DND-41 (cell line): ENCODE measurements around the gene LRRC15.

Source experiments
- ATAC-seq: fragments of 200-7000 bp; cut with Tn5 transposase; 3 replicates; pipeline ENCODE4 v1.9.1; 2021; ENCODE audit warnings: low read depth; ENCODE audit not compliant: insufficient read depth
- DNase-seq: peaks from one replicate; pipeline ENCODE4 v3.0.0-alpha.2; 2020
- H2AFZ ChIP-seq: 2 replicates; pipeline ENCODE4 v1.6.0; 2012; ENCODE audit warnings: low read depth, low read length
- H3K27ac ChIP-seq: 2 replicates; pipeline ENCODE4 v1.5.1; 2012; ENCODE audit warnings: low read length, inconsistent platforms
- H3K27me3 ChIP-seq: fragments of 200-600 bp; sonication (generic); 2 replicates; pipeline ENCODE4 v1.6.0; 2012; ENCODE audit warnings: low read length, mild to moderate bottlenecking, inconsistent platforms; ENCODE audit not compliant: insufficient read depth, poor library complexity
- H3K36me3 ChIP-seq: 2 replicates; pipeline ENCODE4 v1.5.1; 2012; ENCODE audit warnings: low read length, inconsistent platforms; ENCODE audit not compliant: insufficient read depth
- H3K4me1 ChIP-seq: 2 replicates; pipeline ENCODE4 v1.5.1; 2012; ENCODE audit warnings: mild to moderate bottlenecking, low read length; ENCODE audit not compliant: insufficient read depth
- H3K4me2 ChIP-seq: 2 replicates; pipeline ENCODE4 v1.6.0; 2012; ENCODE audit warnings: mild to moderate bottlenecking, moderate library complexity, low read length, inconsistent platforms; ENCODE audit not compliant: insufficient read depth
- H3K4me3 ChIP-seq, 2 experiments: fragments of 200-600 bp in 1 of 2; shearing (Covaris generic) in 1 of 2; 2 replicates each; pipeline ENCODE4 v1.5.1; 2012 to 2016; ENCODE audit warnings: inconsistent platforms in 2 of 2, low read length in 2 of 2, mild to moderate bottlenecking in 2 of 2, low read depth in 1 of 2, moderate library complexity in 1 of 2
- H3K79me2 ChIP-seq: 2 replicates; pipeline ENCODE4 v1.6.0; 2012; ENCODE audit warnings: low read length, inconsistent platforms; ENCODE audit not compliant: insufficient read depth
- H3K9ac ChIP-seq: 2 replicates; pipeline ENCODE4 v1.6.0; 2012; ENCODE audit warnings: low read depth, mild to moderate bottlenecking, inconsistent platforms, low read length, moderate library complexity
- H3K9me3 ChIP-seq: 2 replicates; pipeline ENCODE4 v1.5.1; 2012; ENCODE audit warnings: low read length, moderate library complexity, mild to moderate bottlenecking, inconsistent platforms; ENCODE audit not compliant: insufficient read depth, severe bottlenecking
- H4K20me1 ChIP-seq: 2 replicates; pipeline ENCODE4 v1.6.0; 2012; ENCODE audit warnings: low read length; ENCODE audit not compliant: insufficient read depth
- CTCF ChIP-seq: IDR thresholded peaks from 2 replicates; pipeline ENCODE4 v1.5.1; 2012; ENCODE audit warnings: borderline replicate concordance, low read length, moderate library complexity, mild to moderate bottlenecking; ENCODE audit not compliant: poor library complexity, severe bottlenecking; ENCODE audit errors: extremely low read depth
- EZH2 ChIP-seq: IDR thresholded peaks from 3 replicates; pipeline ENCODE4 v1.6.1; 2012; ENCODE audit warnings: borderline replicate concordance, low read depth, mild to moderate bottlenecking, moderate library complexity, low read length, inconsistent platforms; ENCODE audit not compliant: severe bottlenecking

Gene LRRC15

GRCh38 chr3:194316918-194317317 is 52.6 kb downstream of the LRRC15 start:
- Histone ChIP-seq H3K79me2 (no peaks in the 10 kb centered on the region), H3K9me3 (peaks cover 10% of the 10 kb centered on the region), H3K4me1 (peaks cover 33% of the 10 kb centered on the region), H4K20me1 (no peaks in the 10 kb centered on the region), H3K4me2 (no peak overlapping the region), H3K36me3 (no peaks in the 10 kb centered on the region), H2AFZ (no peak overlapping the region), H3K27ac (no peak overlapping the region), H3K9ac (no peak overlapping the region), H3K27me3 (peaks cover 6% of the 10 kb centered on the region), H3K4me3 (no peak overlapping the region)
- no peak for TF ChIP-seq CTCF
- TF ChIP-seq EZH2, result no peak
- DNase-seq, result no peak
- no peak for ATAC-seq

DNA sequence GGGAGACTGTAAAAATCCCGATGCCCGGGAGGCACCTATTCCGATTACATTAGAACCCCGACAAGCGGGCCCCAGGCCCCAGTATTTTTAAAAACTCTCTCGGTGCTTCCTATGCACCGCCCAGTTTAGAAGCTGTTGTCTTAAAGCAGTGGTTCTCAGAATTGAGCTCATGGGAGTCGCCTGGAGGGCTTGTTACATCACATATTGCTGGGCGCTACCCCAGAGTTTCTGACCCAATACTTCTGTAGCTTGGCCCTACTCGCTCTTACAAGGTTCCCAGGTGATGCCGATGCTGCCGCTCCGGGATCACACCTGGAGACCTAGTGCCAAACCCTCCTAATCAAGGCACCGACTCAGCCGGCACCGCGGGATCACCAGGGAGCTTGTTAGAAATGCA is 53.6 kb downstream of the LRRC15 start:
- Histone ChIP-seq H3K27ac (no peak overlapping the region), H3K4me3 (peak overlapping the region in 1 of 2 experiments; percentile 54; a peak in 2 of 4 replicates), H3K79me2 (no peaks in the 10 kb centered on the region), H2AFZ (peak overlapping the region; percentile 50; the same call in 1 of the 2 replicates), H3K9ac (peak overlapping the region; percentile 47; the same call in 1 of the 2 replicates), H3K4me1 (peaks cover 39% of the 10 kb centered on the region), H4K20me1 (no peaks in the 10 kb centered on the region), H3K9me3 (peaks cover 10% of the 10 kb centered on the region), H3K27me3 (peaks cover 6% of the 10 kb centered on the region), H3K4me2 (peak overlapping the region; percentile 84), H3K36me3 (no peaks in the 10 kb centered on the region)
- peak; percentile 54 for ATAC-seq
- DNase-seq, result no peak
- TF ChIP-seq EZH2, result no peak
- TF ChIP-seq CTCF, result no peak

GRCh38 chr3:194315088-194315964 is 54.2 kb downstream of the LRRC15 start:
- Histone ChIP-seq H3K36me3 (no peaks in the 10 kb centered on the region), H3K27ac (peak overlapping the region; percentile 3; the same call in 1 of the 2 replicates)
- peak; percentile 85 for ATAC-seq

More at GRCh38 chr3:194315088-194315964, 54.2 kb downstream of the LRRC15 start:
- Histone ChIP-seq H3K9me3 (peaks cover 10% of the 10 kb centered on the region), H4K20me1 (no peaks in the 10 kb centered on the region), H3K79me2 (no peaks in the 10 kb centered on the region), H3K4me2 (peak overlapping the region; percentile 84), H2AFZ (peak overlapping the region; percentile 65), H3K4me1 (peaks cover 39% of the 10 kb centered on the region), H3K4me3 (peak overlapping the region in 1 of 2 experiments; percentile 54; a peak in 3 of 4 replicates), H3K9ac (peak overlapping the region; percentile 47), H3K27me3 (peaks cover 6% of the 10 kb centered on the region)
- peak; percentile 85 for DNase-seq
- TF ChIP-seq CTCF (peak; percentile 91), EZH2 (no peak)
